ENCODE measurements around the gene THAP7.

Gene THAP7

GRCh38 chr22:20993304-20994127, 8.4 kb downstream of the THAP7 start:
- no peak for DNase-seq (ENCODE audit: low read depth in 2 of 2)

DNA sequence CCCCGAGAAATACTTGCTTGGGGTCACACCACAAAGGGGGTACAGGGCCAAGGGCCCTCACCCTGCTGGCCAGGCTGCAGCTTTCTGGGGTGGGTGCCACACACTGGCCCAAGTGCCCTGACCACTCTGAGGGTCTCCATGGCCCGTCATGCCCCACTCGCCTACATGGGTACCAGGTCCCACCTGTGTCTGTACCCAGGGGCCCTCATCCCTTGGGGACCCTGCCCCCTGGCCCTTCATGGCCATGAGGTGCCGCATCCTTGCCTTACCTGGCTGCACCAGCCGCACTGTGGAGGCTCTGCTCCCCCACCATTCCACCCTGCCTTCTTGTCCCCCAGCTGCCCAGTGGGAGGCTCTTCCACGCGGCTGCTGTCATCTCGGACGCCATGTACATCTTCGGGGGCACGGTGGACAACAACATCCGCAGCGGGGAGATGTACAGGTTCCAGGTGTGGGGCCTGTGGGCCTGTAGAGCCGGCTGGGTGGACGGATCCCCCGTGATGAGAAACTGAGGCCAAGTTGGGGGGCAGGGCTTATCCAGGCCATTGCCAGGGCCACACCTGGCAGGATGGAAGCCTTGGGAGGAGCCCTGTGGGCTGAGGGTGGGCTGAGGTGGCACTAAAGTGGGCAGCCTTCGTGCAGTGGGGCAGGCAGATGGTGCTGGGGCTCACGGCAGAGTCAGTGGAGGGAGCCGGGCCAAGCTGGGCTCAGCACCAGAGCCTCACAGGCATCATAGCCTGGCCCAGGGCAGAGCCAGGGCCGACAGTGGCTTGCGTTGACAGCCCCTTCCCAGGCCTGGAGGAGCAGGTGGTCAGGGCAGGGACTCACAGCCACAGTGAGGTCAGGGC, 9.2 kb downstream of the THAP7 start:
- DNase-seq (ENCODE audit: low read depth in 2 of 2) = no peak

DNA sequence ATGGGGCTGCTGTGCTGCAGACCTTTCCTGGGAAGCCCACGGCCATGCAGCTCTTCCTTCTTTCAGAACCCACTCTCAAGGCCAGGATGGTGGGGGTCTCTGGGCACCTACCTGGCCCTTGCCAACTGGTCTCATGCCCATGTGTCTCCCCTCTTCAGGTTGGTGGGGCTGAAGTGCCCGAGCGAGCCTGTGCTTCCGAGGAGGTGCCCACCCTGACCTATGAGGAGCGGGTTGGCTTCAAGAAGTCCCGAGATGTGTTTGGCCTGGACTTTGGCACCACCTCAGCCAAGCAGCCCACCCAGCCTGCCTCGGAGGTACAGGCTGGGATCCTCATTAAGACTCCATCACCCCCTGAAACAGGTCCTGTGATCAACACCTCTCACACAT, 9.9 kb downstream of the THAP7 start:
- DNase-seq (ENCODE audit: low read depth in 2 of 2) = no peak

DNA sequence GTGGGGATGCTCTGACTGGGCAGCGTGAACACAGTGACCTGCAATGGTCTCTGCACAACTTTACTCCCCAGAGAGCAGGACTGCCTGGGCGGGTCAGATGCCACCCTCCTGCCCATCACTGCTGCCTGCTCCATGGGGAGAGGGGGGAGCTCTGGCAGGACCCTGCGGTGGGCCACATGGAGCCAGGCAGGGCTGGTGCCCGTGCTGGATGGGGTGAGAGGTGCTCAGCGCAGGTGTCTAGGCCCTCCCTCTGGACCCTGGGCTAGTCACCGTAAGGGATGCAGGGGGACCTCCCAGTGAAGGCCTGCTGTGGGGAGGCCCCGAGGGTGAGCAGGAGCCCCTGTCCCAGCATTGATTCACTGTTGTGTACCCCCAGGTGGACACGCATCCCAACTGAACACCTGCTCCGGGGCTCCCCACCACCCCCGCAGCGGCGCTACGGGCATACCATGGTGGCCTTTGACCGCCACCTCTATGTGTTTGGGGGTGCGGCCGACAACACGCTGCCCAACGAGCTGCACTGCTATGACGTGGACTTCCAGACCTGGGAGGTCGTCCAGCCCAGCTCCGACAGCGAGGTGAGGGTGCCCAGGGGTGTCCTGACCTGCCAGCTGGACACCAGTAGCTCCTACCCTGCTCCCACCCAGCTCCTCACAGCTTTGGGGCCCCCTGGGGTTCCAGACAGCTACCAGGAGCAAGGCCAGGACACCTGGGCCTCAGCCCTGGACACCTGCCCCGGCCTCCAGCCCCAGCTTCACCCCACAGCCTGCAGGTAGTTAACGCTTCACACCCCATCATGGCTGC, 10.5 kb downstream of the THAP7 start:
- no peak for DNase-seq (ENCODE audit: low read depth in 2 of 2)

DNA sequence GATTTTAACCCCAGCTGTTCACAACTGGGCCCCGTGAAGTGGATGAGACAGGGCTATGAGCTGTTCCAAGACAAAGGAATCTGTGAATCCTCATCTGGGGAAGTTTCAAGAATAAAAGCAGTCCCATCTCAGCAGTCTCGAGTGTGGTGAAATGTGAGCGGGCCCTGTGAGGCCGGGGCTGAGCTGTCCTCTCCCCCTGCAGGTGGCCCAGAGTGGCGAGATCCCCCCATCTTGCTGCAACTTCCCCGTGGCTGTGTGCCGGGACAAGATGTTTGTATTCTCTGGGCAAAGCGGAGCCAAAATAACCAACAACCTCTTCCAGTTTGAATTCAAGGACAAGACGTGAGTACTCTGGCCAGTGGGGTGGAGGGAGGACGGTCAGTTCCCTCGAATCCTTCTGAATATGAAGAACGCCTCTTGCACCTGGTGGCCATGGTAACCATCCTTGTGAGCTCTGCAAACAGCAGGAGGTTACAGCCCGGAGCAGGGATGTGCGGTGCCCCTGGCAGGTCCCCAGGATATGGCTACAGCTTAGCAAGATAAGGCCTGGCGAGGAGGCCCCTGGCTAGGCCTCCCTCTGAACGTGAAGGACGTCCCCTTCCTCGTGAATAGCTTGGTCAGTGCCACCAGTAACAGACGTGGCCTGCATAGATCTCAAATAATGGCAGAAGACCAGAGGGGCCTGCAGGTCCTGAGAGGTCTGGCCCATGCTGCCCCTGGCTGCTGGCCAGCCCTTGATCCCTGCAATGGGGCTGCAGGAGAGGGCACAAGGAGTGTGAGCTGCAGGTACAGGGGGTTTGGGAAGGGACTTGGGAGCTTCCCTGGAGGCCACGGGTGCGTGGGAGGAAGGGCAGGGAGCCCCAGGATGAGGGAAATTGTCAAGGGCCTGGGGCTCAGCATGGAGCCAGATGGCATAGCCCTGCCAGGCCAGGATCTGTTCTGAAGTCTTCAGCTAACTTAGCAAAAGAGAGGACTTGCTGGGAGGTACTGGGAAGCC, 11.4 kb downstream of the THAP7 start:
- no peak for DNase-seq (ENCODE audit: low read depth in 2 of 2)

DNA sequence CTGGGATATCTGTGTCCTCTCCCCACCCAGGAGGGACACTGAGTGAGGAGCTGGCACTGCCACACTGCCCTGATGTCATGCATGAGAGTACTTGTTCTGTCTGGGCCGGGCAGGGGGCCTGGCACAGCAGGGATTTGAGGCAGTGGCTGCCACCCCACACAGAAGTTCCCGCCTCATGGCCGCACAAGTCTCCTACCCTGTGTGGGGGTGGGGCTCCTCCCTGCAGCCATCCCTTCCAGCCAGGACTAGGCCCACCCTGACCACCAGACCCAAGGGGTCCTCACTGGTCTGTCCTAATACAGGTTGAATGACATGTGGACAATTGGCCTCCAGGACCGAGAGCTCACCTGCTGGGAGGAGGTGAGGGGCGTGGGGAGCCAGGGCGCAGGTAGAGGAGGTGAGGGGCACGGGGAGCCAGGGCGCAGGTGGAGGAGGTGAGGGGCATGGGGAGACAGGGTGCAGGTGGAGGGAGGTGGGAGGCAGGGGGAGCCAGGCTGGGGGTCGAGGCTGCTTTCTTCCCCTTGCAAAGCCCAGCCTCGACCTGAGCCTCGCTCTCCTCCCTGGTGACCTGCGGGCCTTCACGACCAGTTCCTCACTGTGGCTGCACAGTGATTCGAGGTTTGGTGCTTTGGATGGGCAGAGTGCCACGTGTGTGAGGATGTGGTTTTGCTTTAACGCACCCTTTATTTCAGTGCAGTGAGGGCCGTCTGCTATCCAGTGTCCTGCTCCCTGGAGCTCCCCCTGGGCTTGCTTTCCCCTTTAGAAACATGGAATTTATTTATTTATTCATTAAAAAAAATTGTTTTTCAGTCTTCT, 12.4 kb downstream of the THAP7 start:
- DNase-seq (ENCODE audit: low read depth in 2 of 2) = no peak

DNA sequence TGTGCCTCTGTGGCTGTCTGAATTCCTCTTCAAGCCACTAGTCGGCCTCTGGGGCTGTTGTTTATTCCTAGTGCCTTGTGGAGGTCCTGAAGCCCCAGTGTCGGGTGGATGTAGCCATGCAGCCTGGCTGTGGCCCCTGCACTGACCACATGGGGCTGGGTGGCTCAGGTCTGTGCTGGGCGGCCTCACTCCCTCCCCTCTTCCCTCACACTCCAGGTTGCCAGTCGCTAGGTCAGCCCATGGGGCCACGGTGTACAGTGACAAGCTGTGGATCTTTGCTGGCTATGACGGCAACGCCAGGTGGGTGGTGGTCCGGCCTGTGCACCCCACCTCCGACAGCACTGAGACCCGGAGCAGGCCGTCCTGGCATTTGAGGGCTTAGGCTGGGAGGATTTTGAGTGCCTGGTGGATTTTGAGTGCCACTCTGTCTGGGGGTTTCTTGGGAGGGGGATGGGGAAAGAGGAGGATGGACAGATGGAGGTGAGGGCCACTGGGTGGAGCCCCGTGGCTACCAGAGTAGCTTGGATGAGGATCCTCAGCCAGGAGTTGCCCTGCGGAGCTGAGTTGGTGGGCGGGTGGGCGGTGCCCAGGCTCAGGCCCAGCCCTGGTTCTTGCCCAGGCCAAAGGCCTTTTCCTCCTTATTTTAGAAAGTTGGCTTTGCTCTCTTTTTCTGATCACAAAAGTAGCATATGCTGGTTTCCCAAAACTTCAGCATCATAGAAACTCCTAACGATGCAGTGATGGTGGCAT, 13.2 kb downstream of the THAP7 start:
- DNase-seq (ENCODE audit: low read depth in 2 of 2) = no peak

DNA sequence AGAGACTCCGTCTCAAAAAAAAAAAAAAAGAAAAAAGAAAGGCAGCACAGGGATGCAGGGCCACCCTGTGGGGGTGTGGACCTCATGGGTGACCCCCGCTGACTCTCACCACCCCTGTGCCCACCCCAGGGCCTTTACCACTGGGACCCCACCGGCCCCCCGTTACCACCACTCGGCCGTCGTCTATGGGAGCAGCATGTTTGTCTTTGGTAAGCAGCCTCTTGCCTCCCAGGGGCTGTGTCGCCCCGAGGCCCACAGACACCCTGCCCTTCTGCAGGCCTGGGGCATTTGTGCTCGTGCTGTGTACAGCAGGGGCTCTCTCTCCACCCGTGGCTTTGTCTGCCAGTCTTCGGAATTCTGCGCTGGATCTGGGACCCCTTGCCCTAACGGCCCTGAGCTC, 14.5 kb downstream of the THAP7 start:
- no peak for DNase-seq (ENCODE audit: low read depth in 2 of 2)

GRCh38 chr22:20986365-20986764, 15.6 kb downstream of the THAP7 start:
- DNase-seq (ENCODE audit: low read depth in 2 of 2) = no peak

DNA sequence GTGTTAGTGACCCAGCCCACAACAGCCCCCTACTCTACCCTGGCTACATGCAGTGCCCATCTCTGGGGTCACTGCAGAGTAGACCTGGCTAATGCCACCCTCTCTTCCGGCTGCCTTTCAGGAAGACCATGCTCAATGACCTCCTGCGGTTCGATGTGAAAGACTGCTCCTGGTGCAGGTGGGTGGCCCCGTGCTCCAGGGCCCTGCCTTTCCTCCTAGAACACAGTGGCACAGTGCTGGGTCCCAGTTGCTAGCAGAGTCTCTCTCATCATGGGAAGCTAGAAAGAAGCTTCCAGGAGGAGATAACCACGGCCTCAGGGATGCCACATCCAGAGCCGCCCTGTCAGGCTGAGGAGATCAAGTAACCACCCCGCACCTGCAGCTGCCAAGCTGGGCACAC, 16.2 kb downstream of the THAP7 start:
- DNase-seq (ENCODE audit: low read depth in 2 of 2) = no peak

DNA sequence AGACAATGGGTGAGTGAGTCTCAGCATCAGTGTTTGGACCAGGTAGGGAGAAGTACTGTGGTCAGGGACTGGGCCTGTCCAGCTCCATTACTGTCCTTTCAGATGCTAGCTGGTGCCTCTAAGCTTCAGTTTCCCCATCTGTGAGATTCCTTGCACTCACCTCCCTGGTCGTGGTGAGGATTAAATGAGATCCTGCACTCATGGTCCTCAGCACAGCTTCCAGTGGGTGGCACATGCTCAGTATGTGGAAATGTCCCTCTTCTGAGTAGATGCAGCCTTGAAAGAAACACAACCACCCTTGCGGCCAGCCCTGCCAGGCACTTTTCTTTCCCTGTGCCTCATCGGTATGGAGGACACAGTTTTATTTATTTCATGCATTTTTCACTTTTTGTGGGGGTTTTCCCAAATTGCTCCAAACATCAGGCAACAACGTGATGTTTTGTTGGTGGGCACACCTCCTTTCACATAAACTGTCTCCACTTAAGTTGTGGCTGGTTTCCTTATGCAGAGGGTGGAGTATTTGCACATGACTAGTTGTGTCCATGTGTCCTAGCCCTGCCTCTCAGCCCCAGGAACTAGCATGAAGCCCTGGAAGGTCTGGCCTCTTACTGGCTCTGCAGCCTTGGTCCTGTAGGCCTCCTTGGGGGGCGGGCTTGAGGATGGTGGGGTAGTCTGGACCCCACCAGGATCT, 18.7 kb downstream of the THAP7 start:
- no peak for DNase-seq (ENCODE audit: low read depth in 2 of 2)

GRCh38 chr22:20982563-20982882, 19.4 kb downstream of the THAP7 start:
- DNase-seq (ENCODE audit: low read depth in 2 of 2) = no peak

GRCh38 chr22:20981787-20982562, 19.9 kb downstream of the THAP7 start, which contains the start of gene LZTR1:
Gene LZTR1, plus strand, starts transcription at chr22:20982297. Its CDS starts 75 bp downstream, at chr22:20982372.
- DNase-seq (ENCODE audit: low read depth in 2 of 2) = peak; percentile 28 to 38

DNA sequence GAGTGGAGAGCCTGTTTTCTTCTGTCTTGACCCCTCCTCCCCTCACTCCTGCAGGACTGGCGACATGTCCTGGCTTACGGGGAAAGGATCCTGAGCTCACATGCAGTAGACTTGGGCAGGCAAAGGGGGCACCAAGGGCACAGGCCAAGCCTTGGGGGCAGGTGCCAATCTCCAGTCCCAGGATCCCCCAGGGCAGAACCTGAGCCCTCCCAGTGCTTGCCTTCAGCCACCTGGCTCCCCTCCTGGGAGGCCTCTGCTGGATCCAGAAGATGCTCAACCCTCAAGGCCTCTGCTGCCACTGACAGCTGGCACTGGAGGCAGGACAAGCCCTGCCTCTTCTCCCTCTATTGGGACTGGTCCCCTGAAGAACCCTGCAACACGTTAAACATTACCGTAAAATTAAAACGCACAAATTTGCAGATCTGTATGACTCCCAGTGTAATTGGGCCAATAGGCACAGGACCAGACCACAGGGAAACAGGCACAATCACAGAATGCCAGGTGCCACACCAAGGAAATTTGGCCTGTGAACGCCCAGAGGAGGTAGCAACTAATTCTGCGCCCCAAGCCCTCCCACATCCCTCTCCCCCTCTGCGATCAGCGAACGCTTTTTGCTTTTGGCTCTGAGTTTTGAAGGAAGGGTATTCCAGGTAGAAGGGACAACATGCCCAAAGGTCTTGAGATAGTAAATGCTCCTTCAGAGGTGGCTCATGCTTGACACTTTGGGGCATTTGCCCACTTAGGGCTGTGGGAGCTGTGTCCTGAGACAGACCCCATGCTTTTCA, 20.8 kb downstream of the THAP7 start:
- DNase-seq (ENCODE audit: low read depth in 2 of 2) = no peak

DNA sequence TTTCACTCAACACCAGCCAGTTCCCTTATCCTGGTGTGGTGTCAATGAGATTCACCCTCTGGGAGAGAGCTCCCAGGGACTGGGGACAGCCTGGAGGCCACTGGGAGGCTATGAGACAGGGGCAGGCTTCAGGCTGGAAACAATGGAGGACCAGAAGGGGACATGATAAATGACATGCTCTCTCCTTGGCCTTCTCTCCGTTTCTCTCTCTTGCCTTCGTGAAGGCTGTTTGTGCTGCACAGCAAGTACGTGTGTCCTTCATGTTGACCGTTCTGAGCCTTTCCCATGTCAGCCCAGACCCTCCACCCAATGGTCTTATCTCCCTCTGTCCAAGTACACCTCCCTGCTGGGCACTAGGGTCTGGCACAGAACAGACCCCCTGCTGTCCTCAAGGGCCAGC, 21.4 kb downstream of the THAP7 start:
- no peak for DNase-seq (ENCODE audit: low read depth in 2 of 2)

GRCh38 chr22:20979940-20980453, 21.9 kb downstream of the THAP7 start:
- no peak for DNase-seq (ENCODE audit: low read depth in 2 of 2)

DNA sequence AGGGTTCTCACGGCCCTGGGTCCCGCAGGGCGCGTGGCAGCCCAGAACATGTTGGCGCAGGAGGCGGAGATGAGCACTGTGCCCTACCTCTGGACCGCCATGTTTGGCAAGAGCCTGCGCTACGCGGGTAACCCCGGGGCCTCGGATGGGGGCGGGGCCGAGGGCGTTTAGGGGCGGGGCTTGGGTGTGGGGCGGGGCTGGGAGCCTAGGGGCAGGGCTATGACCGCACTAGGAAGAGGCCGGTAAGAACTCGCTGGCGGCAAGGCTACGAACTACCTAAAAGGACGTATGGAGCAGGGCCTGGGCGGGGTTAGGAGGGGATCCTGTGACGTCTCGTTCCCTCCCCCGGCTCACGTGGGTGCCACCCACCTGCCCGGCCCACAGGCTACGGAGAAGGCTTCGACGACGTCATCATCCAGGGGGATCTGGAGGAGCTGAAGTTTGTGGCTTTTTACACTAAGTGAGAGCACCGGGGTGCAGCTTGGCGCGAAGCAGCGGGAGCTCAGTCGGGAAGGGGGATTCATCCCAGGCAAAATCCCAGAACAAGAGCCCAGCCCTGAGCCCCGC, 22.6 kb downstream of the THAP7 start:
- DNase-seq (ENCODE audit: low read depth in 2 of 2) = peak in 1 of 2 experiments; percentile 45

All from fibroblast of skin of left biceps (primary cell).